ENCODE measurements around the gene SLC38A4.
"Not testable (repeated sequence)": the region's sequence is repeated elsewhere in the genome, so short reads cannot be mapped to it uniquely, and the experiment has no call there.

DNA sequence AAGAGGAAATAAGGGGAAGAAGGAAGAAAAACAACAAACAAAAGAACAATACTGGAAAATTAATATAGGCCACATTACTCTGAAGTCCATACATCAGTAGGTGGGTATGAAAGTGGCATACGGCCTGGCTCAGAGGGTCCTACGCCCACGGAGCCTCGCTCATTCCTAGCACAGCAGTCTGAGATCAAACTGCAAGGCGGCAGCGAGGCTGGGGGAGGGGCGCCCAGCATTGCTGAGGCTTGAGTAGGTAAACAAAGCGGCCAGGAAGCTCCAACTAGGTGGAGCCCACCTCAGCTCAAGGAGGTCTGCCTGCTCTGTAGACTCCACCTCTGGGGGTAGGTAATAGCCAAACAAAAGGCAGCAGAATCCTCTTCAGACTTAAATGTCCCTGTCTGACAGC, 23.0 kb upstream of the SLC38A4 start:
- not testable (repeated sequence) for TF ChIP-seq EZH2 (IDR thresholded peaks at IDR 0.05; ENCODE audit: borderline replicate concordance); EZH2phosphoT487 (IDR thresholded peaks at IDR 0.05; ENCODE audit: low read depth, severe bottlenecking, unreplicated experiment)
- TF ChIP-seq, protein P1, sequence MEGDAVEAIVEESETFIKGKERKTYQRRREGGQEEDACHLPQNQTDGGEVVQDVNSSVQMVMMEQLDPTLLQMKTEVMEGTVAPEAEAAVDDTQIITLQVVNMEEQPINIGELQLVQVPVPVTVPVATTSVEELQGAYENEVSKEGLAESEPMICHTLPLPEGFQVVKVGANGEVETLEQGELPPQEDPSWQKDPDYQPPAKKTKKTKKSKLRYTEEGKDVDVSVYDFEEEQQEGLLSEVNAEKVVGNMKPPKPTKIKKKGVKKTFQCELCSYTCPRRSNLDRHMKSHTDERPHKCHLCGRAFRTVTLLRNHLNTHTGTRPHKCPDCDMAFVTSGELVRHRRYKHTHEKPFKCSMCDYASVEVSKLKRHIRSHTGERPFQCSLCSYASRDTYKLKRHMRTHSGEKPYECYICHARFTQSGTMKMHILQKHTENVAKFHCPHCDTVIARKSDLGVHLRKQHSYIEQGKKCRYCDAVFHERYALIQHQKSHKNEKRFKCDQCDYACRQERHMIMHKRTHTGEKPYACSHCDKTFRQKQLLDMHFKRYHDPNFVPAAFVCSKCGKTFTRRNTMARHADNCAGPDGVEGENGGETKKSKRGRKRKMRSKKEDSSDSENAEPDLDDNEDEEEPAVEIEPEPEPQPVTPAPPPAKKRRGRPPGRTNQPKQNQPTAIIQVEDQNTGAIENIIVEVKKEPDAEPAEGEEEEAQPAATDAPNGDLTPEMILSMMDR (IDR thresholded peaks at IDR 0.05; ENCODE audit: poor library complexity): not testable (repeated sequence)
